Endometrial microvascular endothelial cells (primary cell): ENCODE data around the gene PKD1L1. TPM values are rescaled to one million over a fixed set of nuclear protein-coding genes. Genes with fewer than 3 reads are reported as not detected.

Experiments
- in situ Hi-C: cut with HindIII; loops from 2 replicates; pipeline ENCODE4 v1.10.0; 2017; ENCODE audit warnings: low sequenced_read_pairs, low pct_unique_long_range_greater_than_20kb; ENCODE audit errors: inconsistent ontology term
- total RNA-seq: library from RNA; depleted of rRNA; stranded (reverse); fragments of >200 nt; gene quantifications from one replicate; pipeline ENCODE4 v1.2.3, GENCODE V29; 2015; ENCODE audit errors: inconsistent ontology term

PKD1L1 gene
- total RNA-seq, 1 donor from 2014 or later = 0.28 TPM

GRCh38 chr7:47887016-47887640, 61.1 kb downstream of the PKD1L1 start:
- in situ Hi-C loops = no loop called here

GRCh38 chr7:47885987-47886811, 62.1 kb downstream of the PKD1L1 start:
- in situ Hi-C loops = no loop called here

DNA sequence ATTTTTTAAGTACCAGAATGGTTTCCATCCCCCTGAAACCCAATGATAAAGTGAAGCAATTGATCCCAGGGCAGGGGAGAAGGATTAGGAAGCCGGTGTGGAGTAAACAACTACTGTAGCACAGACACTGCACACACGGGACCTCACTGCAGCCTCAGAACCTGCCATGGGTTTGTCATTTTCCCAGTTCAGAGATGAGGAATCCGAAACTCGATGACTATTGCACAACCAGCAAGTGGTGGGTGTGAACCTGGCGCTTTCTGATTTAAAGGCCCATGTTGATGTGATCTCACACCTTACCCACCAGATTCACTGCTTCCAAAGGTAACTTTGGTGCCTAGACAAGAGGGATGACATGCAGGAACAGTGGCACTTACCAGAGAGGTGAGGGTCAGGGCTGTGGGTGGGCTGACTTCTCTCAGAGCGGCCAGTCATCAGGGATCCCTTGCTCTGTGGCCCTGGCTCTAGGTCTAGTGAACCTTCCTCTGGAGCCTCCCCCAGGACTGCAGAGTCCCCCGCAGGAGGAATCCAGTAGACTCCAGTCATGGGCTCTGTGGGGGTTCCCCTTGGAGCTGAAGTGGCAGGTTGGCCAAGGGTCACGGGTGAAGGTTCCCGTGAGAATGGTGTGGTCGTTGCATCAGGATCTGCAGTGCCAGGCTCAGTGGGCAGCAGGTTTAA, 62.8 kb downstream of the PKD1L1 start:
- in situ Hi-C loops = no loop called here

- in situ Hi-C loops = no loop called here
Measured at GRCh38 chr7:47884675-47885074, 63.6 kb downstream of the PKD1L1 start.

DNA sequence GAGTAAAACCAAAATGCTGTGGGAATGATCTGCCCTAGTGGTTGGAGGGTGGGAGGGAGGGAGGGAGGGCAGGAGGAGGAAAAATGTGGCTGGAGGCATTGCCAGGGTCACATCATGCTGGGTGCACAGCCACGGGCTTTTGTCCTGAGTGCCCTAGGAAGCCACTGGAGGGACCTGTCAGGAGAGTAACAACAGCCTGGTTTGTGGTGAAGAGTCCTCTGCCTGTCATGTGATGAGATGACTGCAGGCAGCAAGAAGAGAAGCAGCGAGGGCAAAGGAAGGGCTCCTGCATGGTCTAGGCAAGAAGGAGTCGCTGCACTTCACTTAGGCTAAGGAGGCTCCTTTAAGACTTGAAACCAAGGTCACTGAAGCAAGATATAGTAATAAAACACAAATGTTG, 65.6 kb downstream of the PKD1L1 start:
- in situ Hi-C loops = no loop called here

DNA sequence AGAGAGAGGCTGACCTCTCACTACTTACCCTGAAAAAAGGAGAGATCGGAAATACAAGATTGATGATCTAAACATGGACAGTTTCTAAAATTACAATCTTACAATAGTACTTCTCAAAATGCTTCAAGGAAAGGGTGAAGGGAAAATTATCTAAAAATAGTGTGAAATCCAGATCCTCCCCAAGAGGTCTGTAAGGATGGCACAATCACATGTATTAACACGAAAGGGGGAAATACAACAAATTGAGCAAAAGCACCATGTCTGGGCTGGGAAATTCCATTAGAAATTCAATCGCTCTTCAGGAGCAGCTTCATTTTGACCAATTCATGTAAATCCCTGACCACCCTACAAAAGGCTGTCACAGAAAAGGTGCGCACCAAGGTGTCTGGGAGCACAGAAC, 67.0 kb downstream of the PKD1L1 start:
- in situ Hi-C loops = no loop called here

- in situ Hi-C loops = no loop called here
Measured at GRCh38 chr7:47878662-47879061, 69.6 kb downstream of the PKD1L1 start.

DNA sequence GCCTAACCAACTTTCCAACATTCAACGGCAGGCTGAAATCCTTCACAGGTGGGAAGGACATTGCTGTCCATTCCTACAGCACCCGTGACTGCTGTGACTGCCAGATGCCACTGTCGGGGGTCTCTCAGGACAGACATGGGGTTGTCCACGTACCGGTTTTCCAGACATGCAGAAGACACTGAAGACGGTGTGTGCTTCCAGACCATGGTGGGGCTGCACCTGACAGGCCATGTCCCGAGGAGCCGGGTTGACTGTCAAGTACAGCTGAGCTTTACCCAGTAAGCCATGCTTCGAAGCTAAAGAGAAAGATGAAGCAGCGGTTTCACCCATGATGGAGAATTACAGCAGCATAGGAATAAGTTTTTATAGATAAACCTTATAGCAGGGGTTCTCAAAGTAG, 70.9 kb downstream of the PKD1L1 start:
- in situ Hi-C loops = no loop called here

- in situ Hi-C loops = no loop called here
Measured at GRCh38 chr7:47875998-47876744, 72.1 kb downstream of the PKD1L1 start.

- in situ Hi-C loops = no loop called here
Measured at GRCh38 chr7:47875406-47875805, 72.9 kb downstream of the PKD1L1 start.

DNA sequence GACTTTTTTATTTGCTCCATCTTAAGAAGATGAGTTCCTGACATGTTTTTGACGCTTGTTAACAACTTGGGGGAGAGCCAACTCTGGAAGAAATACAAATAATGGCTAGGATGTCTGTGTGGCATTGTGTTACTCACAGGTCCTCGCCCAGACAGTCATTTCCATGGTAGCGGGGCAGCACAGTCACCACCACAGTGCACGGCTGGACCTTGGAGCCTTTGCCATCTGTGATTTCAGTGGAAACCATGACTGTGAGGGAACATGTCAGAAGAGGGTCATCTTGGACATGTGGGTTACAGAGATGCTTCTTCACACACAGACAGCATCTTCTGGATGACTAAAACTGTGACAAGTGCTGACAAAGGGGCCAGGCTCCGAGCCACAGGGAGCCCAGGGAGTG, 74.5 kb downstream of the PKD1L1 start:
- in situ Hi-C loops = no loop called here

GRCh38 chr7:47867286-47867685, 81.0 kb downstream of the PKD1L1 start:
- in situ Hi-C loops = no loop called here

DNA sequence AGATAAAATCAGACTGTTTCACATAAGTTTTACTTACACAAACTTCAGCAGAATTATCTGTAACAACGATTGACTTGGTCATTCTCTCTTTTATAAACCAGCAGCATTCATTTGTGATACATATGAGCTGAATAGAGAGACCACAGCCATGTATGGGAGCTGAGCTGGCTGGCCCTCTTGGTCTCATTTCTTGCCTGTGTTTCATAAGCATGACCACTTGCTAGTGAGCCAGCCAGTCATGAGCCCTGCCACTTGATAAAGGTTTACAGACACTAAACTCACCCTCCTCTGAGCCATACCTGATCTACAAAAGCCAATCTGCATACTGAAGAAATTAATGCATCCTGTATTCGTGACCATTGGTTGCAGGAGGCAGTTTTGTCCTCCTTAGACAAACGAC, 82.1 kb downstream of the PKD1L1 start:
- in situ Hi-C loops = no loop called here

- in situ Hi-C loops = no loop called here
Measured at GRCh38 chr7:47852330-47853245, 95.7 kb downstream of the PKD1L1 start.

DNA sequence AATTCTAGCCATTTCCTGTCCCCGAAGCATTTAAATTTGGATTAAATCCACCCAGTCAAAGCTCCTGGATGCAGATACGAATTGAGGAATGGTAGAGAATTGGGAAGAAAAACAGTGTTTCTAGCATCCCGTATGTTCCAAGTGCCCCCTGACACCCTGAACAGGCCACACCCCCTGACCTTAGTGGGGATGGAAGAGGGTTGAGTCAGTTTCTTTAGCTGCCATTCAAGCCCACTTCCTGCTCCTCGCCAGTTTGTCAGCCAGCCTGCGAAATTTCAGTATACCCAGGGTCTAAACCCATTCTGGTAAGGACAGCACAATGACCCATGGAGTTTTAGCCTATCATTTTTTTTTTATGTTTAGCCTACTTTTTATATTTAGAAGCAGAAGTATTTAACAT, 101.1 kb downstream of the PKD1L1 start:
- in situ Hi-C loops = no loop called here

- in situ Hi-C loops = no loop called here
Measured at GRCh38 chr7:47846138-47846836, 102.0 kb downstream of the PKD1L1 start.

DNA sequence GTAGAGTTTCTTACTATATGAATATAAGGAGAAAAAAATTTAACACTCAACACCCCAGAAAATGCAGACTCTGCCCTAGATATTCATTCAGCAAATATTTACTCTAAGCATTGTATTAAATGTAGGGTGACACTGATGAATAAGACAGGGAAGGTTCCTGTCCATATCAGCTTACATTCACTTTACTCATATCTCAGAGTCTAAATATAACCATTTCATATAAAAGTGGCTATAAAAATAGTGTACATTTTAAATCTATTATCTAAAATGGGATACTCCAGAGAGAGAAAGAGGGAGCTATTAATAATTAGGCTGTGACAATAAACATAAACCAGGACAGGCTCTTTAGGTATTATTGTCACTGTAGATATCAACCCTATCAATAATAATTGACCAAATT, 104.0 kb downstream of the PKD1L1 start:
- in situ Hi-C loops = no loop called here

- in situ Hi-C loops = no loop called here
Measured at GRCh38 chr7:47843291-47843690, 105.0 kb downstream of the PKD1L1 start.
